GM10266 (cell line): Measurements from ENCODE around the gene ACADVL.

ENCODE experiments used
- DNase-seq: peaks from one replicate; pipeline ENCODE4 v3.0.0; 2012; ENCODE audit errors: extremely low spot score
- TF ChIP-seq, protein P1 (sequence below): IDR thresholded peaks from 2 replicates; pipeline ENCODE4 v1.5.1; 2012; ENCODE audit warnings: mild to moderate bottlenecking, low read depth; ENCODE audit not compliant: control insufficient read depth, insufficient read depth; ENCODE audit errors: missing control alignments

ACADVL gene

DNA sequence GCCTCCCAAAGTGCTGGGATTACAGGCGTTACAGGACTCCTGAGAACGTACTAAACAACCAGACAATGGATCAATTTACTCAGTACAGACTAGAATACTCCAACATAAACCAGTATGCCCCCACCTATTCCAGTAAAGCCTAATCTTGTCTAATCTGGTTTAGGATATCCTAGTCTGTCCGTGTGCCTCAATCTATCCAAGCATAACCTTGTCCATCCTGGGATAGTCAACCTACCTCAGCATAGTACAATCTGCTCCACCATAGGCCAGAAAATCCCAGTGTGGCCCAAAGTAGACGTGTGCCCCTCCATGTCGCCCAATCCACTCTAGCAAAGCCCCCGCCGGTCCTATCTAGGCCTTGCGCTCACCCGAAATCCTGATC lies 14.0 kb downstream of the ACADVL start:
- no peak for DNase-seq
- TF ChIP-seq, protein P1, sequence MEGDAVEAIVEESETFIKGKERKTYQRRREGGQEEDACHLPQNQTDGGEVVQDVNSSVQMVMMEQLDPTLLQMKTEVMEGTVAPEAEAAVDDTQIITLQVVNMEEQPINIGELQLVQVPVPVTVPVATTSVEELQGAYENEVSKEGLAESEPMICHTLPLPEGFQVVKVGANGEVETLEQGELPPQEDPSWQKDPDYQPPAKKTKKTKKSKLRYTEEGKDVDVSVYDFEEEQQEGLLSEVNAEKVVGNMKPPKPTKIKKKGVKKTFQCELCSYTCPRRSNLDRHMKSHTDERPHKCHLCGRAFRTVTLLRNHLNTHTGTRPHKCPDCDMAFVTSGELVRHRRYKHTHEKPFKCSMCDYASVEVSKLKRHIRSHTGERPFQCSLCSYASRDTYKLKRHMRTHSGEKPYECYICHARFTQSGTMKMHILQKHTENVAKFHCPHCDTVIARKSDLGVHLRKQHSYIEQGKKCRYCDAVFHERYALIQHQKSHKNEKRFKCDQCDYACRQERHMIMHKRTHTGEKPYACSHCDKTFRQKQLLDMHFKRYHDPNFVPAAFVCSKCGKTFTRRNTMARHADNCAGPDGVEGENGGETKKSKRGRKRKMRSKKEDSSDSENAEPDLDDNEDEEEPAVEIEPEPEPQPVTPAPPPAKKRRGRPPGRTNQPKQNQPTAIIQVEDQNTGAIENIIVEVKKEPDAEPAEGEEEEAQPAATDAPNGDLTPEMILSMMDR = no peak

DNA sequence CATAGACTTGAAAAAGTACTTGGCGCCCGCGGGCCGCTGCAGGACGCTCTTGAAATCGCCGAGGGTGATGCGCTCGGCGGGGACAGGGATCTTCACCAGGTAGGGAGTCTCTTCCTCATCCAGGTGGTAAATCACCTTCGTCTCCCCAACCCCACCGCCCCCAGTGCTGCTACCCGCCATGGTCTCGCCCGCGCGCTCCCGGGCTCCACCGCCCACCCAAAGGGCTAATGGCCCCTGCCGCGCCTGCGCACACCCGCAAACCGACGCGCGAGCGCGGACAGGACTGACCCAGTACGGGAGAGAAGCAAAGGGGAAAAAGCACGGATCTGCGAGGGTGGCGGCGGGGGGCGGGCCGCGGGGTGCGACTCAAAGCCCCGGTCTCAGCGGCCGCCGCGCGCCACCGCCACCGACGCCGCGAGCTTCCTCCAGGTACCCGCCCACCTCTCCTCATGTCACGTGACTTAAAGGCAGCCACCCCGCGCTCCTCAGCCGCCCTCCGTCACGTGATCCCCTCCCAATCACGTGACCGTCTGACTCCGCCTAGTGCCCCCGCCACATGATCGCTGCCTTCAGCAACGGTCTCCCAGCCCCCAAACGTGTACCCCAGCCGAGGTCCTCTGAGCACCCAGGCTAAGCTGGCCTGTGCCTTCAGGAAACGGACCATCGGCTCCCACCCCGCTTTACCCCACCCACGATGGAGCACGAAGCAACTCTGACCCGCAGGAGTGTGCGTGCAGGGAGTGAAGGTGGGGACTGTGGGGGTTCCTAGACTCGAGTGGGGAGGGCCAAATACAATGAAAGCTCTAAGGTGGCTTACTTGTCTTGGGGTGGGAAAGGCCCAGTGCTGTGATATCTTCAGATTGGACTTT lies 14.6 kb downstream of the ACADVL start, which contains the start of gene DVL2:
Gene DVL2 (minus strand): TSS at position 435 of the 869 bp plus-strand sequence. CDS start 255 bp downstream, at position 180.
- TF ChIP-seq, protein P1 = no peak
- peak; percentile 98 for DNase-seq

DNA sequence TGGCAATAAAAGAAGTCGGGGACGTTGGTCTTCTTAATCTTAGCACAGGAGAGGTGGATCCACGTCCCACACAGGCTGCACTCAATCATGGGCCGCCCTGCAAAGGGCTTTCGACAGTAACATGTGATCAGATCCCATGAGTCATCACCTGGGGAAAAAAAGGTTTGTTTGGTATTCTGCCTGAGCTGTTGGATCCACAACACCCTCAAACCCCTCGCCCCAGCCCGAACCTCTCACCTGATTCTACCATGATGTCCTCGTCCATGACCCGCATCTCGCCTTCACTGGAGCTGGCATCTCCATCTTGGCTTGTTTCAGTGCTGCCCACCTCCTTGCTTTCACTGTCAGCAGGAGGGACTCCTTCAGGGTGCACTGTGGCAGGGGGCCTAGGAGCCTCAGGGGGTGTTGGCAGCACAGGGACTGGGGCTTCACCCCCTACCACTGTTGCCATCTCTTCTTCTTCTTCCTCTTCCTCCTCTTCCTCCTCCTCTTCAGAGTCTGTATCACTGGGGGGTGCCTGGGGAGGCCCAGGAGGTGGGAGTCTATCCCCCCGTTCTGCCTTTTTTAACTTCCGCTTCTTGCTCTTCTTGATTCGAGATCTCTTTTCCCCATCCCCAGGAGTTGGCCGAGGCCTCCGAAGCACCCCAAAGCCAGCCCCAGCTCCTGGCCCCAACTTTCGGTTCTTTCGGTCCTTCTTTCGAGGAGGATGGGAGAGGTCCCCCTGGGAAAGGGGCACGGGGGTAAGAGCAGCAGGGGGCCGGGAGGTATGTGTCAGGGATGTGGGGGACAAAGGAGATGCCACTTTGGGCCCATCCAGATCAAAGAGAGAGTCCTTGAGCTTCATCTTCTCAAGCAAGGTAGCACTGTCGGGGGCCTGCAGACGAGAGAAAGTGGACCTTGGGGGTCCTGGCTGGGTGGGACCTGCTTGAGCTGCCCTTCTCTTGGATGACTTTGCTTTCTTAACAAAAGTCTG lies 16.2 kb downstream of the ACADVL start:
- DNase-seq = no peak
- TF ChIP-seq, protein P1 = no peak

DNA sequence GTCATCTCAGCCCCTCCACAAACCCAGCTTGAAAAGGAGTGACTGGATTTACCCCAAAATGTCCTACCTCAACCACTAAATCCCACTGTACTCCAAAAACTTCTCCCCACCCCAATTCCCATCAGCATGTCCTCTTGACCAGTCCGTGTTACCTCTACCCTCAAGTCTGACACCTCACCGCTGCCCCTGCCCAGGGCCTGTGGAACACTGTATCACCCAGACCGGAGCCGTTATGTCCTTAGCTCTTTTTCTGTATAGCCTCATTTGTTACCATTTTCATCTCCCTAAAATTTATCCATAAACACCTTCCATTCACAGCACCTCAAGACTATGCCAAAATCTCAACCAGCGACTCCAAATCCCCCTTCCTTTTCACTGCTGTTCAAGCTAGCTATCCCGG lies 17.1 kb downstream of the ACADVL start:
- TF ChIP-seq, protein P1 = no peak
- DNase-seq = no peak

DNA sequence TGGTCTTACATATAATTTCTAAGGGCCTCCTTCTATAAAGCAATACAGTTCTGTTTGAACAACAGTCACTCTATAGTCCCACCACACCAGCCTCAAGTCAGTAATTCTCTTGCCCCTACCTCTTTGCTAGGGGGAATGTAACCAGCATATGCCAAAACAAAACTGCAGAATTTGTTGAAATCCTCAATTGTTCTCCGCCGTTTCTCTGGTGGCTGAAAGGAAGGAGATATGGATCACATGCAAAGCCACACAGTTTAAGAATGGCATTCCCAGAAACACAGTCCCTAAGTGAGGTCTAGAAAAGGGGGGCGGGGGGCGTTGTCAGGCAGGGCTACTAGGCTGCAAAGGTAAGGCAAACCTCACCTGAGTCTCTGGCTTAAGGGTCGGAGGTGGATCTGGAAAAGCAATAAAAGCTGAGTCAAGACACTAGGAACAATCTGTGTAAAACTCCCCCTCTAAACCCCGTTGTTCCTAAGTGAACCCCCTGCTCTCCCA lies 17.6 kb downstream of the ACADVL start:
- DNase-seq = no peak
- TF ChIP-seq, protein P1 = no peak

DNA sequence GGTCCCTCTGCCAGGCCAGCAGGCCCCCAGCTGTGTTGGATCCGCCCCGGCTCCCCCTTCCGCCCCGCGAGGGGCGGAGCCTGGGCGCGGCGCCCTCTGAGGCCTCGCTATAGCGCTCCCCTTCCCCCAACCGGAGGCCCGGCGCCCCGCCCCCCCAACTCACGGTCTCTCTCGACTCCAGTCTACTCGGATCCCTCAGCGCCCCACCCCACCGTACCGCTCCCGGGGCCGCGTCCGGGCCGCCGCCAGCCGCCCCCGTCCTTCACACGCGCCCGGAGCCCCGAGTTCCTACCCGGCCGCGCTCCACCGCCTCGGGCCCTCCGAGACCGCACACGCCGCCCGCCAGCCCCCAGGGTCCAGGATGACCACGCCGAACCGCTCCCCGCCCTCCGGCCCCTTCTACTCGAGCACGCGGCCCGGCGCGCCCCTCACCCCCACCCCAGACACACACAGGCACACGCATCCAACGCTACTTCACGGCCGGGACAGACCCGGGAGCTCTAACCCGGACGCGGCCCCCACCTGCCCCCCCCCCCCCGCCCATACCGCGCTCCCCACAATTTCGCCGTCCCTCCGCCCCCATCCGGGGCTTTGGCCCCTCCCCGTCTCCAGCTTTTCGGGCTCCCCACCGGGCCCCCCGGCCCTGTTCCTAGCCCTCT lies 18.2 kb downstream of the ACADVL start:
- TF ChIP-seq, protein P1 = no peak
- DNase-seq = peak; percentile 91
